ENCODE measurements around the gene CHPF2. TPM values are rescaled to one million over a fixed set of nuclear protein-coding genes. Genes with fewer than 3 reads are reported as not detected.

The CHPF2 gene
- total and polyA plus RNA-seq, 2 donors: 18.0 to 35.2 TPM

GRCh38 chr7:151226875-151227782, 5.2 kb upstream of the CHPF2 start, which contains the start of gene ABCF2:
Gene ABCF2, minus strand, starts transcription at chr7:151227205. Its CDS starts 747 bp downstream, at chr7:151226458.
- H3K4me1 ChIP-seq (ENCODE audit: control insufficient read depth in 2 of 2, insufficient read depth in 2 of 2, low read length in 2 of 2): peaks cover 11 to 26% of the 10 kb centered on the region in 2 donors
- peak within 1 kb of the TSS; percentile 55 to 69 for H3K4me3 ChIP-seq (ENCODE audit: low read length in 2 of 2)
- peak; percentile 92 to 99 (median 96) for DNase-seq (ENCODE audit: low read depth in 6 of 9, low spot score in 9 of 9)
- H3K36me3 ChIP-seq (ENCODE audit: control insufficient read depth in 2 of 2, insufficient read depth in 2 of 2, low read length in 1 of 2): peaks cover 25% of the 10 kb centered on the region in 2 donors
- H3K9me3 ChIP-seq (ENCODE audit: control insufficient read depth in 2 of 2, insufficient read depth in 1 of 2, low read length in 1 of 2): peaks cover 0 to under 1% of the 10 kb centered on the region in 2 donors
- H3K27me3 ChIP-seq (ENCODE audit: control insufficient read depth in 2 of 2, insufficient read depth in 1 of 2, low read length in 1 of 2): no peaks in the 10 kb centered on the region
- peak within 1 kb of the TSS; percentile 83 to 84 for H3K27ac ChIP-seq (ENCODE audit: low read depth in 1 of 2, low read length in 1 of 2)
- WGBS: under 1% methylated on average over 68 of the region's 68 CpGs

- no peak for DNase-seq (ENCODE audit: low read depth in 6 of 9, low spot score in 9 of 9)
- H3K36me3 ChIP-seq (ENCODE audit: control insufficient read depth in 2 of 2, insufficient read depth in 2 of 2, low read length in 1 of 2): peaks cover 14 to 17% of the 10 kb centered on the region in 2 donors
- peak overlapping the region; percentile 55 to 69 for H3K4me3 ChIP-seq (ENCODE audit: low read length in 2 of 2)
- peaks cover 0 to 3% of the 10 kb centered on the region in 2 donors for H3K9me3 ChIP-seq (ENCODE audit: control insufficient read depth in 2 of 2, insufficient read depth in 1 of 2, low read length in 1 of 2)
- H3K4me1 ChIP-seq (ENCODE audit: control insufficient read depth in 2 of 2, insufficient read depth in 2 of 2, low read length in 2 of 2): peaks cover 13 to 30% of the 10 kb centered on the region in 2 donors
- H3K27ac ChIP-seq (ENCODE audit: low read depth in 1 of 2, low read length in 1 of 2): peak overlapping the region in 1 of 2 donors; percentile 83
- WGBS: 88% methylated on average over 10 of the region's 10 CpGs
- no peaks in the 10 kb centered on the region for H3K27me3 ChIP-seq (ENCODE audit: control insufficient read depth in 2 of 2, insufficient read depth in 1 of 2, low read length in 1 of 2)
These were observed 4.0 kb upstream of the CHPF2 start for GRCh38 chr7:151228024-151228866.

GRCh38 chr7:151229249-151229648, 3.0 kb upstream of the CHPF2 start:
- DNase-seq (ENCODE audit: low read depth in 6 of 9, low spot score in 9 of 9): no peak
- peaks cover 23 to 40% of the 10 kb centered on the region in 2 donors for H3K4me1 ChIP-seq (ENCODE audit: control insufficient read depth in 2 of 2, insufficient read depth in 2 of 2, low read length in 2 of 2)

GRCh38 chr7:151231080-151231479, 1.2 kb upstream of the CHPF2 start:
- Histone ChIP-seq H3K36me3 (ENCODE audit: control insufficient read depth in 2 of 2, insufficient read depth in 2 of 2, low read length in 1 of 2) (peaks cover 12 to 15% of the 10 kb centered on the region in 2 donors), H3K27me3 (ENCODE audit: control insufficient read depth in 2 of 2, insufficient read depth in 1 of 2, low read length in 1 of 2) (no peaks in the 10 kb centered on the region), H3K9me3 (ENCODE audit: control insufficient read depth in 2 of 2, insufficient read depth in 1 of 2, low read length in 1 of 2) (peaks cover 0 to 3% of the 10 kb centered on the region in 2 donors), H3K4me3 (ENCODE audit: low read length in 2 of 2) (no peak overlapping the region), H3K27ac (ENCODE audit: low read depth in 1 of 2, low read length in 1 of 2) (no peak overlapping the region), H3K4me1 (ENCODE audit: control insufficient read depth in 2 of 2, insufficient read depth in 2 of 2, low read length in 2 of 2) (peaks cover 20 to 37% of the 10 kb centered on the region in 2 donors)
- DNase-seq (ENCODE audit: low read depth in 6 of 9, low spot score in 9 of 9): no peak
- 96% methylated on average over 1 of the region's 1 CpG for WGBS

More at GRCh38 chr7:151229249-151229648, 3.0 kb upstream of the CHPF2 start:
- Histone ChIP-seq H3K27ac (ENCODE audit: low read depth in 1 of 2, low read length in 1 of 2) (no peak overlapping the region), H3K4me3 (ENCODE audit: low read length in 2 of 2) (no peak overlapping the region), H3K27me3 (ENCODE audit: control insufficient read depth in 2 of 2, insufficient read depth in 1 of 2, low read length in 1 of 2) (no peaks in the 10 kb centered on the region), H3K9me3 (ENCODE audit: control insufficient read depth in 2 of 2, insufficient read depth in 1 of 2, low read length in 1 of 2) (peaks cover 0 to 3% of the 10 kb centered on the region in 2 donors), H3K36me3 (ENCODE audit: control insufficient read depth in 2 of 2, insufficient read depth in 2 of 2, low read length in 1 of 2) (peaks cover 5 to 7% of the 10 kb centered on the region in 2 donors)
- WGBS: 94% methylated on average over 10 of the region's 10 CpGs

- Histone ChIP-seq H3K4me3 (ENCODE audit: low read length in 2 of 2) (peak overlapping the region; percentile 80 to 98), H3K27me3 (ENCODE audit: control insufficient read depth in 2 of 2, insufficient read depth in 1 of 2, low read length in 1 of 2) (no peaks in the 10 kb centered on the region), H3K9me3 (ENCODE audit: control insufficient read depth in 2 of 2, insufficient read depth in 1 of 2, low read length in 1 of 2) (peaks cover 0 to 3% of the 10 kb centered on the region in 2 donors), H3K27ac (ENCODE audit: low read depth in 1 of 2, low read length in 1 of 2) (peak overlapping the region; percentile 75 to 87), H3K4me1 (ENCODE audit: control insufficient read depth in 2 of 2, insufficient read depth in 2 of 2, low read length in 2 of 2) (peaks cover 17 to 26% of the 10 kb centered on the region in 2 donors), H3K36me3 (ENCODE audit: control insufficient read depth in 2 of 2, insufficient read depth in 2 of 2, low read length in 1 of 2) (peaks cover 26 to 35% of the 10 kb centered on the region in 2 donors)
- DNase-seq (ENCODE audit: low read depth in 6 of 9, low spot score in 9 of 9): peak in 1 of 9 donors; percentile 71
- under 1% methylated on average over 36 of the region's 36 CpGs for WGBS
These were observed 826 bp downstream of the CHPF2 start for GRCh38 chr7:151232917-151233701.

- no peak for DNase-seq (ENCODE audit: low read depth in 6 of 9, low spot score in 9 of 9)
These were observed 1.5 kb downstream of the CHPF2 start for GRCh38 chr7:151233804-151234203.

GRCh38 chr7:151235091-151235787, 3.0 kb downstream of the CHPF2 start:
- WGBS: 98% methylated on average over 28 of the region's 28 CpGs
- H3K27me3 ChIP-seq (ENCODE audit: control insufficient read depth in 2 of 2, insufficient read depth in 1 of 2, low read length in 1 of 2): no peaks in the 10 kb centered on the region
- H3K4me3 ChIP-seq (ENCODE audit: low read length in 2 of 2): no peak overlapping the region
- H3K9me3 ChIP-seq (ENCODE audit: control insufficient read depth in 2 of 2, insufficient read depth in 1 of 2, low read length in 1 of 2): peaks cover 0 to 3% of the 10 kb centered on the region in 2 donors
- peaks cover 17 to 22% of the 10 kb centered on the region in 2 donors for H3K4me1 ChIP-seq (ENCODE audit: control insufficient read depth in 2 of 2, insufficient read depth in 2 of 2, low read length in 2 of 2)
- DNase-seq (ENCODE audit: low read depth in 6 of 9, low spot score in 9 of 9): no peak
- H3K27ac ChIP-seq (ENCODE audit: low read depth in 1 of 2, low read length in 1 of 2): no peak overlapping the region
- peaks cover 42 to 48% of the 10 kb centered on the region in 2 donors for H3K36me3 ChIP-seq (ENCODE audit: control insufficient read depth in 2 of 2, insufficient read depth in 2 of 2, low read length in 1 of 2)

More at GRCh38 chr7:151233804-151234203, 1.5 kb downstream of the CHPF2 start:
- H3K4me1 ChIP-seq (ENCODE audit: control insufficient read depth in 2 of 2, insufficient read depth in 2 of 2, low read length in 2 of 2): peaks cover 17 to 22% of the 10 kb centered on the region in 2 donors
- peaks cover 0 to 3% of the 10 kb centered on the region in 2 donors for H3K9me3 ChIP-seq (ENCODE audit: control insufficient read depth in 2 of 2, insufficient read depth in 1 of 2, low read length in 1 of 2)
- 86% methylated on average over 9 of the region's 9 CpGs for WGBS
- H3K27ac ChIP-seq (ENCODE audit: low read depth in 1 of 2, low read length in 1 of 2): peak overlapping the region in 1 of 2 donors; percentile 75
- H3K4me3 ChIP-seq (ENCODE audit: low read length in 2 of 2): peak overlapping the region; percentile 80 to 98
- H3K36me3 ChIP-seq (ENCODE audit: control insufficient read depth in 2 of 2, insufficient read depth in 2 of 2, low read length in 1 of 2): peaks cover 33 to 41% of the 10 kb centered on the region in 2 donors
- H3K27me3 ChIP-seq (ENCODE audit: control insufficient read depth in 2 of 2, insufficient read depth in 1 of 2, low read length in 1 of 2): no peaks in the 10 kb centered on the region

- DNase-seq (ENCODE audit: low read depth in 6 of 9, low spot score in 9 of 9): no peak
- H3K27ac ChIP-seq (ENCODE audit: low read depth in 1 of 2, low read length in 1 of 2): no peak overlapping the region
- H3K9me3 ChIP-seq (ENCODE audit: control insufficient read depth in 2 of 2, insufficient read depth in 1 of 2, low read length in 1 of 2): peaks cover 0 to 3% of the 10 kb centered on the region in 2 donors
- H3K27me3 ChIP-seq (ENCODE audit: control insufficient read depth in 2 of 2, insufficient read depth in 1 of 2, low read length in 1 of 2): no peaks in the 10 kb centered on the region
- WGBS: 96% methylated on average over 13 of the region's 13 CpGs
- peaks cover 42 to 53% of the 10 kb centered on the region in 2 donors for H3K36me3 ChIP-seq (ENCODE audit: control insufficient read depth in 2 of 2, insufficient read depth in 2 of 2, low read length in 1 of 2)
- no peak overlapping the region for H3K4me3 ChIP-seq (ENCODE audit: low read length in 2 of 2)
- H3K4me1 ChIP-seq (ENCODE audit: control insufficient read depth in 2 of 2, insufficient read depth in 2 of 2, low read length in 2 of 2): peaks cover 17 to 22% of the 10 kb centered on the region in 2 donors
These were observed 4.1 kb downstream of the CHPF2 start for GRCh38 chr7:151236406-151236805.

Data from thymus (tissue), 11 donors.